CD8-positive, alpha-beta memory T cell (primary cell): Measurements from ENCODE around the gene KIFC3. TPM values are rescaled to one million over a fixed set of nuclear protein-coding genes. Genes with fewer than 3 reads are reported as not detected.

Source experiments
- CTCF ChIA-PET: fragments of 350-600 bp; sonication (Branson Sonifier 250); formaldehyde crosslinking; loops from one replicate; lab custom pipeline; 2021; ENCODE audit warnings: antibody characterized with exemption; lab: Charles Lee
- POLR2A ChIA-PET: fragments of 350-600 bp; sonication (Branson Sonifier 250); formaldehyde crosslinking; loops from one replicate; lab custom pipeline; 2021; ENCODE audit warnings: antibody characterized with exemption; lab: Charles Lee
- DNase-seq, 5 donors: peaks; one replicate each; pipeline versions ENCODE4 v3.0.0 to v3.0.0-alpha.2; 2020 to 2022; ENCODE audit warnings: mixed read lengths in 1 of 5
- H3K27ac ChIP-seq: one replicate; pipeline ENCODE4 v1.7.0; 2013; ENCODE audit warnings: low read depth, mild to moderate bottlenecking, low read length, moderate library complexity
- H3K27me3 ChIP-seq: 2 replicates; pipeline ENCODE4 v1.7.0; 2013; ENCODE audit warnings: low read length, mild to moderate bottlenecking; ENCODE audit not compliant: insufficient read depth, poor library complexity, severe bottlenecking
- H3K36me3 ChIP-seq: 2 replicates; pipeline ENCODE4 v1.7.0; 2013; ENCODE audit warnings: mild to moderate bottlenecking, low read length, moderate library complexity; ENCODE audit not compliant: insufficient read depth
- H3K4me1 ChIP-seq: 2 replicates; pipeline ENCODE4 v1.7.0; 2013; ENCODE audit warnings: mild to moderate bottlenecking, low read length, moderate library complexity; ENCODE audit not compliant: insufficient read depth
- H3K4me3 ChIP-seq: 2 replicates; pipeline ENCODE4 v1.7.0; 2013; ENCODE audit warnings: mild to moderate bottlenecking, low read length
- H3K9me3 ChIP-seq: 2 replicates; pipeline ENCODE4 v1.7.0; 2013; ENCODE audit warnings: mild to moderate bottlenecking, low read length
- H3K27ac Mint-ChIP-seq, 8 donors: one replicate each; pipeline ENCODE4 v1.8.0; 2020 to 2021; ENCODE audit warnings: mixed read lengths in 8 of 8, mild to moderate bottlenecking in 6 of 8, inconsistent platforms in 3 of 8, moderate library complexity in 3 of 8
- H3K27me3 Mint-ChIP-seq, 2 donors: one replicate each; pipeline ENCODE4 v1.8.0; 2020 to 2021; ENCODE audit warnings: mixed read lengths in 2 of 2, mild to moderate bottlenecking in 1 of 2, moderate library complexity in 1 of 2
- H3K36me3 Mint-ChIP-seq, 3 donors: one replicate each; pipeline ENCODE4 v1.8.0; 2020 to 2021; ENCODE audit warnings: mixed read lengths in 3 of 3, inconsistent platforms in 1 of 3, mild to moderate bottlenecking in 1 of 3
- H3K4me1 Mint-ChIP-seq, 3 donors: one replicate each; pipeline ENCODE4 v1.8.0; 2020 to 2021; ENCODE audit warnings: mixed read lengths in 3 of 3, inconsistent platforms in 1 of 3, mild to moderate bottlenecking in 1 of 3
- H3K4me3 Mint-ChIP-seq, 7 donors: one replicate each; pipeline ENCODE4 v1.8.0; 2020 to 2021; ENCODE audit warnings: mixed read lengths in 7 of 7, mild to moderate bottlenecking in 6 of 7, moderate library complexity in 4 of 7, inconsistent platforms in 2 of 7
- H3K9me3 Mint-ChIP-seq, 5 donors: one replicate each; pipeline ENCODE4 v1.8.0; 2020 to 2022; ENCODE audit warnings: mixed read lengths in 5 of 5, mild to moderate bottlenecking in 3 of 5, moderate library complexity in 2 of 5, inconsistent platforms in 1 of 5
- polyA plus RNA-seq: library from polyadenylated mRNA; unstranded; fragments of 300-500 nt; fragmentation: Illumina TruSeq; gene quantifications from one replicate; pipeline ENCODE4 v1.2.3, GENCODE V29; 2021
- total RNA-seq, 2 experiments: library from RNA; stranded (reverse); gene quantifications; one replicate each; pipeline ENCODE4 v1.2.3, GENCODE V29; 2021

Gene KIFC3
- total and polyA plus RNA-seq, 3 experiments from 2014 or later, result 0.82 to 3.2 (median 2.9) TPM

DNA sequence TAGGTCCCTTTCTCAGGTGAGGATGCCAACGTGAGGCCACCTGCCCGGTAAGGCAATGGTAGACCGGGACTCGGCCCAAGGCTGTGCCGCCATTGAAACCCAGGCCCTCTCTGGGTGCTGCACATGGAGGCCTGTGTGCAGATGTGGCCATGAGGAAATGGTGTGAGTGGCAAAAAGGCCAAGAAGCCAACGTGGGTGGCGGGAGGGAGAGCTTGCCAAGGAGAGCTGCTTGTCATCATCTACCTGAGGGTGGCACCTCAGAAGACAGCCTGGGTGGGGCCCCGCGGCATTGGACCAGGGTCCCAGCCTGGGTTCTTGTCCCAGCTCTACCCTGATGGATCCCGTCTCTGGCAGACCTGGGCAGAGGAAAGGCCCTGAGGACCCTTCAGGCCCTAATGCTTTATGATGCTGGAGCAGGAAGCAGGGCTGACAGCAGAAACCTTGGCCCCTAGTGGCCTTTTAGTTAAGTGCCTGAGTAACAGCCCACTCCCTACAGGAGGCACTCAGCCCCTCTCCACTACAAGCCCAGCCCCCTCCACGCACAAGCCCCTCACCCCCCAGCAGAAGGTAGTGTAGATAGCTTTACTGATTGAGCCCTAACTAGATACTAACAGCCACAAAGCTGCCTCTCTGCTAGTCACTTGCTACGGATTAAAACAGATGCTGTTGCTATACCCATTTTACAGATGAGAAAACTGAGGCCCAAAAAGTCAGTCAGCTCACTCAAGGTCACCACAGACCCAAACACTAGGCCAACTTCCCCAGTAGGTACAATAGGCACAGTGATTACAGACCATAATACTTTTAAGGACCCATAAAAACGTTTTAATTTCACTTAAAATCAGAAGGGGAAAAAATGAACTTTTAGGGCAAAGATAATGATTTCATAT lies 26.2 kb upstream of the KIFC3 start:
- Mint-ChIP-seq H3K4me1 (no peaks in the 10 kb centered on the region), H3K27ac (no peak overlapping the region), H3K27me3 (peaks cover 8 to 16% of the 10 kb centered on the region in 2 donors), H3K4me3 (no peak overlapping the region), H3K36me3 (peaks cover 0 to 1% (median 0%) of the 10 kb centered on the region in 3 donors), H3K9me3 (no peaks in the 10 kb centered on the region)
- Histone ChIP-seq H3K4me3 (no peak overlapping the region), H3K27me3 (no peaks in the 10 kb centered on the region), H3K4me1 (no peaks in the 10 kb centered on the region), H3K27ac (no peak overlapping the region), H3K9me3 (no peaks in the 10 kb centered on the region), H3K36me3 (no peaks in the 10 kb centered on the region)
- CTCF ChIA-PET, result no interaction called here
- no peak for DNase-seq
- POLR2A ChIA-PET, result no interaction called here

DNA sequence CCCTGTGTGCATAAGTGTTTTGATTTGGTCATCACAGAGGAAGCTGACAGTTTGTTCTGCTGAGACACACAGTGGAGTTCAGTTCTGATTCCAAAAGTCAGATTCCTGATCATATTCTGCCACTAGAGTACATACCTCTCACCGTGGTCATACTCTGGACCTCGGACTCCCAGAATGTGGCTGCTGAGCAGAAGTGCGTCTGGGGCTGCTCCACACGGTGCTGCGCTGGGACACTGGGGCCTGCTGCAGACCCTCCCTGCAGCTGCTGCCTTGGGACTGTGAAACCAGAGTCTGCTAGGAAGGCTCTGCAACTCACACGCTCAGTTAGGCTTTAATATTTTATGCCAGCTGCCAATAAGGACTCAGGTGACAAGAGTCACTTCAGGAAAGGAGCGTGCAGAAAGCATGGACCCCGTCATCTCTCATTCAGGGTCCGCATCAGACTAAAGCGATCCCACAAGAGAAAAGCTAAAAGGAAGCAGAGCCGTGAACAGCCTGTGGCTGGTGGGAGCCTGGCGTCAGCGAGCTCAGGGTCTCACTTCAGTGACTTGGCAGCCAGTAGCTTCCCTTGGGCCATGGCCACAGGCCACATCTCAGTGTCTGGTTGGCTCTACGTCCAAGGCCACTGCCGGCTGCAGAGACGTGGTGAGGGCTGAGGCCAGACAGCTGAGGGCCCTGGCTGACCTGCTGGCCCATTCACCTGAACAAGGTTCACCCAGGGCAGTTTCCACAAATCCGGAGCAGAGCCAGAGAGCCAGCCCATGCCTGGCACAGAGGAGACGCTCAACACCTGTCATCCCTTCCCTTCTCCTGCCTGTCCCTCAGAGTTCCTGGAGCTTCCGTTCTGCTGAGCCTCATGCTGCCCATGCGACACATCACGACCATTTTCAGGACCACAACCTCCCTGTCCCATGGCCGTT lies 24.7 kb upstream of the KIFC3 start:
- Mint-ChIP-seq H3K36me3 (peaks cover 0 to 1% (median 0%) of the 10 kb centered on the region in 3 donors), H3K27ac (no peak overlapping the region), H3K4me1 (no peaks in the 10 kb centered on the region), H3K27me3 (peaks cover 9 to 12% of the 10 kb centered on the region in 2 donors), H3K4me3 (no peak overlapping the region), H3K9me3 (no peaks in the 10 kb centered on the region)
- H3K4me1 ChIP-seq, result no peaks in the 10 kb centered on the region
- ChIA-PET POLR2A (no interaction called here), CTCF (no interaction called here)
- H3K4me3 ChIP-seq, result no peak overlapping the region
- DNase-seq, result no peak
- no peaks in the 10 kb centered on the region for H3K36me3 ChIP-seq
- H3K9me3 ChIP-seq, result no peaks in the 10 kb centered on the region
- no peak overlapping the region for H3K27ac ChIP-seq
- no peaks in the 10 kb centered on the region for H3K27me3 ChIP-seq

DNA sequence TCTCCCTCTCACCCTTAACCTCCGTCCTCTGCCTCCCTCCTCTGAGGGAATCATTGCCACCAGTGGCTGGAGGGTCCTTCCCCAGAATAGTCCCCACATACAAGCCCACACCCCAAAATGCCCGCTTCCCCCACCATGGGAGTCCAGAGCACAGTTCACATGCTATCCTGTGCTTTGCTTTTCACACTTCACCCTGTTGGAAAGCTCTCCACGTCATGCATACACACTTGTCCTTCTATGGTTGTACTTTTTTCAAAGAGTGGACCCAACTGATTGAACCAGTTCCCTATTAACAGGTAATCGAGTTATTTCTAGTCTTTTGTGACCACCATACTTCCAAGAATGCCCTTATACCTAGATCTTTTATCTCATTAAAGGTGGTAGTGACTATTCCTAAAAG lies 23.8 kb upstream of the KIFC3 start:
- H3K4me3 Mint-ChIP-seq, result no peak overlapping the region

DNA sequence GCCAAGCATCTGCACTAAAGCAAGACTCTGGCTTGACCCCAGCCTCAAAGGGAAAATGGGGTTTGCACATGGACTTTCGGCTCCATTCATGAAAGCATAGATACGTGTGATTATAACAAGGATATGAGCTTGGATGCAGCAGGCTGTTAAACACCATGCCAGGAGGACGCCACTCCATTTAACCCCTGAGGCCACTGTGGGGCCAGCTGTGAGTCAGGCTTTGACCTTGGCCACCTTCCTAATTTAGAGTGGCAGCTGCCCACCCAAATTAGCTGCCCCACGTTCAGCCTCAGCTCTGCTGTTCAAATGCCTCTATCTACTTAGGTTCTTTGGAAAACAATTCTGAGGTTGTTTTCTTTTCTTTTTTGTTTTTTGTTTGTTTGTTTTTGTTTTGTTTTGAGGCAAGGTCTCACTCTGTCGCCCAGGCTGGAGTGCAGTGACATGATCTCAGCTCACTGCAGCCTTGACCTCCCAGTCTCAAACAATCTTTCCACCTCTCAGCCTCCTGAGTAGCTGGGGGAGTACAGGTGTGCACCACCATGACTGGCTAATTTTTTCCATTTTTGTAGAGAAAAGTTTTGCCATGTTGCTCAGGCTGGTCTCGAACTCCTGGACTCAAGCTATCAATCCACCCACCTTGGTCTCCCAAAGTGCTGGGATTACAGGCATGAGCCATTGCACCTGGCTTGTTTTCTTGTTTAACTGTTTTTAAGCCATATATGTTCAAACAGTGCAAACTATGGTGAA lies 23.2 kb upstream of the KIFC3 start:
- Histone ChIP-seq H3K4me3 (no peak overlapping the region), H3K9me3 (no peaks in the 10 kb centered on the region), H3K27me3 (no peaks in the 10 kb centered on the region), H3K4me1 (no peaks in the 10 kb centered on the region), H3K36me3 (no peaks in the 10 kb centered on the region), H3K27ac (no peak overlapping the region)
- Mint-ChIP-seq H3K4me3 (peak overlapping the region in 1 of 7 donors; percentile 23), H3K36me3 (peaks cover 0 to 1% (median 0%) of the 10 kb centered on the region in 3 donors), H3K27ac (peak overlapping the region in 1 of 8 donors; percentile 14), H3K27me3 (peaks cover 10 to 13% of the 10 kb centered on the region in 2 donors), H3K4me1 (no peaks in the 10 kb centered on the region), H3K9me3 (no peaks in the 10 kb centered on the region)
- ChIA-PET POLR2A (no interaction called here), CTCF (no interaction called here)
- DNase-seq, result no peak

More for the DNA sequence above, 23.8 kb upstream of the KIFC3 start:
- Mint-ChIP-seq H3K36me3 (peaks cover 0 to 1% (median 0%) of the 10 kb centered on the region in 3 donors), H3K27ac (peak overlapping the region in 1 of 8 donors; percentile 14), H3K9me3 (no peaks in the 10 kb centered on the region), H3K4me1 (no peaks in the 10 kb centered on the region), H3K27me3 (peaks cover 10% of the 10 kb centered on the region in 2 donors)
- Histone ChIP-seq H3K27ac (no peak overlapping the region), H3K4me1 (no peaks in the 10 kb centered on the region), H3K36me3 (no peaks in the 10 kb centered on the region), H3K4me3 (no peak overlapping the region), H3K27me3 (no peaks in the 10 kb centered on the region), H3K9me3 (no peaks in the 10 kb centered on the region)
- POLR2A ChIA-PET, result no interaction called here
- DNase-seq, result no peak
- CTCF ChIA-PET, result no interaction called here

- Mint-ChIP-seq H3K4me1 (no peaks in the 10 kb centered on the region), H3K4me3 (peak overlapping the region in 1 of 7 donors; percentile 23), H3K27me3 (peaks cover 10 to 13% of the 10 kb centered on the region in 2 donors), H3K36me3 (peaks cover 0 to 1% (median 0%) of the 10 kb centered on the region in 3 donors), H3K27ac (no peak overlapping the region), H3K9me3 (no peaks in the 10 kb centered on the region)
- DNase-seq, result no peak
- POLR2A ChIA-PET, result no interaction called here
- Histone ChIP-seq H3K4me1 (no peaks in the 10 kb centered on the region), H3K9me3 (no peaks in the 10 kb centered on the region), H3K27me3 (no peaks in the 10 kb centered on the region), H3K27ac (no peak overlapping the region), H3K4me3 (no peak overlapping the region), H3K36me3 (no peaks in the 10 kb centered on the region)
- CTCF ChIA-PET, result no interaction called here
These were observed 22.6 kb upstream of the KIFC3 start for GRCh38 chr16:57824888-57825287.

GRCh38 chr16:57823836-57824235 lies 21.5 kb upstream of the KIFC3 start:
- no peak overlapping the region for H3K4me3 ChIP-seq
- H3K4me1 ChIP-seq, result no peaks in the 10 kb centered on the region
- POLR2A ChIA-PET, result no interaction called here
- Mint-ChIP-seq H3K36me3 (peaks cover 0 to 1% (median 0%) of the 10 kb centered on the region in 3 donors), H3K9me3 (no peaks in the 10 kb centered on the region), H3K27me3 (peaks cover 10 to 13% of the 10 kb centered on the region in 2 donors), H3K4me1 (no peaks in the 10 kb centered on the region), H3K4me3 (no peak overlapping the region), H3K27ac (no peak overlapping the region)
- no peak overlapping the region for H3K27ac ChIP-seq
- H3K9me3 ChIP-seq, result no peaks in the 10 kb centered on the region
- CTCF ChIA-PET, result no interaction called here
- H3K36me3 ChIP-seq, result no peaks in the 10 kb centered on the region
- DNase-seq, result no peak
- no peaks in the 10 kb centered on the region for H3K27me3 ChIP-seq

- no peaks in the 10 kb centered on the region for H3K4me1 ChIP-seq
- no peak overlapping the region for H3K27ac ChIP-seq
- Mint-ChIP-seq H3K27me3 (peaks cover 10 to 13% of the 10 kb centered on the region in 2 donors), H3K27ac (no peak overlapping the region), H3K9me3 (no peaks in the 10 kb centered on the region), H3K4me3 (no peak overlapping the region), H3K4me1 (no peaks in the 10 kb centered on the region), H3K36me3 (peaks cover 0 to 1% (median 0%) of the 10 kb centered on the region in 3 donors)
- H3K9me3 ChIP-seq, result no peaks in the 10 kb centered on the region
- H3K36me3 ChIP-seq, result no peaks in the 10 kb centered on the region
- no peak overlapping the region for H3K4me3 ChIP-seq
- POLR2A ChIA-PET, result no interaction called here
- H3K27me3 ChIP-seq, result no peaks in the 10 kb centered on the region
- DNase-seq, result no peak
- CTCF ChIA-PET, result no interaction called here
These were observed 20.6 kb upstream of the KIFC3 start for GRCh38 chr16:57822856-57823255.
